Measurements from ENCODE around the gene DNAAF8. TPM values are rescaled to one million over a fixed set of nuclear protein-coding genes. Genes with fewer than 3 reads are reported as not detected.

Gene DNAAF8
- total RNA-seq, 1 experiment from 2014 or later: 0.39 TPM

DNA sequence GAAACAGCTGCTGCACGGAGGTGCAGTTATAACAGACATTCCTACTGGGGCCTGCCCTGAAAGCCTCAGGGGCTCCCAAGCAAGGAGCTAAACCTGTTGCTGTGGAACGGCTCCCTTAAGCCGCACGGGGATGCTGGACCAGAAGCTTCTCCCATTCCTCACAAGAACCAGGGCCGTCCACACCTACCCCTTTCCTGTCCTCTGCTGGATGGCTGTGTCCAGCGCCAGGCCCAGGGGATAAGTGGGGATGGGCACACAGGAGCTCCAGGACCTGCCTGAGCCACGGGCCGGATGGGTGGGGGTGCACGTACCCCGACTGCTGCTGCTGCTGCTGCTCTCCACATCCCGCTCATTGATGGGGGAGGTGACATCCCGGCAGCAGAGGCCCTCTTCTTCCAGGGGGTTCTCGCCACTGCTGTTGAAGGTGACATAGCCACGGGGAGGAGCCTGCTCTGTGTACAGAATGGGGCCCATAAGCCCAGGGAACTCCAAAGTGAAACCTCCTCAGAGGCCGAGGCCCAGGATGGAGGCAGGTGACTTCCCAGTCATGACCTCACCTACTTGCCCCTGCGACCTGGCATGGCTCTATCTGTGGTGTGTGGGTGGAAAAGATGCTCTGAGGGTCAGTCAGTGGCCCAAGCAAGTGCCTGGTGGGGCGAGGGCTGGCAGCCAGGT lies 32.4 kb upstream of the DNAAF8 start:
- no peaks in the 10 kb centered on the region for H3K27me3 Mint-ChIP-seq (ENCODE audit: low read depth)
- no peaks in the 10 kb centered on the region for H3K4me1 Mint-ChIP-seq
- H2BK20ac ChIP-seq (ENCODE audit: low read depth, low read length, poor library complexity, severe bottlenecking): no peak overlapping the region
- H2AK5ac ChIP-seq (ENCODE audit: insufficient read length, low read length): no peak overlapping the region
- H4K8ac ChIP-seq (replicated peaks; ENCODE audit: insufficient read length, low read depth, low read length): no peak overlapping the region
- H4K91ac ChIP-seq (ENCODE audit: insufficient read length, low read depth, low read length): no peak overlapping the region
- H4K5ac ChIP-seq (ENCODE audit: insufficient read length, low read depth, low read length): no peak overlapping the region
- H3K23ac ChIP-seq (ENCODE audit: insufficient read length, low read depth, low read length): no peak overlapping the region
- H3K14ac ChIP-seq (ENCODE audit: insufficient read depth, low read length): no peak overlapping the region
- H2AFZ ChIP-seq (ENCODE audit: low read length): no peak overlapping the region
- H4K20me1 ChIP-seq (ENCODE audit: control insufficient read depth, insufficient read depth, insufficient read length): no peaks in the 10 kb centered on the region
- no peak overlapping the region for H3K4ac ChIP-seq (ENCODE audit: low read depth, low read length)
- no peak overlapping the region for H3K9ac ChIP-seq (ENCODE audit: extremely low read depth, insufficient read length, low read length)
- no peak for DNase-seq
- no peak overlapping the region for H3K27ac ChIP-seq (ENCODE audit: insufficient read length, low read depth, low read length)
- H2BK120ac ChIP-seq (ENCODE audit: low read depth, low read length, poor library complexity, severe bottlenecking): no peak overlapping the region
- no peak overlapping the region for H2BK15ac ChIP-seq (ENCODE audit: low read depth, low read length)
- H2BK5ac ChIP-seq (ENCODE audit: insufficient read length, low read length): no peak overlapping the region
- peaks cover 15 to 59% (median 49%) of the 10 kb centered on the region in 3 experiments; a peak in 6 of 7 replicates for H3K36me3 Mint-ChIP-seq (ENCODE audit: insufficient read depth in 1 of 3, low read depth in 3 of 3)
- H3K27me3 ChIP-seq (ENCODE audit: insufficient read depth, low read length): no peaks in the 10 kb centered on the region
- no peak overlapping the region for H3K56ac ChIP-seq (ENCODE audit: insufficient read length, low read depth, low read length)
- H3K4me3 Mint-ChIP-seq: no peak overlapping the region
- H3K4me2 ChIP-seq (ENCODE audit: insufficient read depth, insufficient read length, low read length): no peak overlapping the region
- no peak overlapping the region for H3T11ph ChIP-seq (ENCODE audit: low read length)
- no CpG with 5 or more reads among the region's 17 CpGs for WGBS (ENCODE audit: extremely low coverage, insufficient read length, low lambda C conversion rate)
- H3K18ac ChIP-seq (ENCODE audit: insufficient read length, low read depth, low read length): no peak overlapping the region
- H3K9me3 Mint-ChIP-seq: no peaks in the 10 kb centered on the region
- TF ChIP-seq, protein P1, sequence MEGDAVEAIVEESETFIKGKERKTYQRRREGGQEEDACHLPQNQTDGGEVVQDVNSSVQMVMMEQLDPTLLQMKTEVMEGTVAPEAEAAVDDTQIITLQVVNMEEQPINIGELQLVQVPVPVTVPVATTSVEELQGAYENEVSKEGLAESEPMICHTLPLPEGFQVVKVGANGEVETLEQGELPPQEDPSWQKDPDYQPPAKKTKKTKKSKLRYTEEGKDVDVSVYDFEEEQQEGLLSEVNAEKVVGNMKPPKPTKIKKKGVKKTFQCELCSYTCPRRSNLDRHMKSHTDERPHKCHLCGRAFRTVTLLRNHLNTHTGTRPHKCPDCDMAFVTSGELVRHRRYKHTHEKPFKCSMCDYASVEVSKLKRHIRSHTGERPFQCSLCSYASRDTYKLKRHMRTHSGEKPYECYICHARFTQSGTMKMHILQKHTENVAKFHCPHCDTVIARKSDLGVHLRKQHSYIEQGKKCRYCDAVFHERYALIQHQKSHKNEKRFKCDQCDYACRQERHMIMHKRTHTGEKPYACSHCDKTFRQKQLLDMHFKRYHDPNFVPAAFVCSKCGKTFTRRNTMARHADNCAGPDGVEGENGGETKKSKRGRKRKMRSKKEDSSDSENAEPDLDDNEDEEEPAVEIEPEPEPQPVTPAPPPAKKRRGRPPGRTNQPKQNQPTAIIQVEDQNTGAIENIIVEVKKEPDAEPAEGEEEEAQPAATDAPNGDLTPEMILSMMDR (conservative IDR thresholded peaks at IDR 0.05): no peak
- H3K9me3 ChIP-seq (ENCODE audit: control insufficient read depth, low read depth, low read length): no peaks in the 10 kb centered on the region
- no peaks in the 10 kb centered on the region for H3K79me2 ChIP-seq (ENCODE audit: insufficient read depth, low read length)
- no peaks in the 10 kb centered on the region for H3K79me1 ChIP-seq (ENCODE audit: insufficient read depth, low read depth, low read length, poor library complexity, severe bottlenecking)
- no peak overlapping the region; a peak in 1 of 7 replicates for H3K27ac Mint-ChIP-seq
- H3K4me1 ChIP-seq (ENCODE audit: insufficient read depth, low read length): no peaks in the 10 kb centered on the region
- H3K23me2 ChIP-seq (ENCODE audit: insufficient read length, low read depth, low read length, poor library complexity, severe bottlenecking): no peaks in the 10 kb centered on the region
- no peak overlapping the region for H2BK12ac ChIP-seq (ENCODE audit: insufficient read length, low read depth, low read length)
